ENCODE measurements around the gene NPFF. TPM values are rescaled to one million over a fixed set of nuclear protein-coding genes. Genes with fewer than 3 reads are reported as not detected.

Gene NPFF
- total RNA-seq, 1 donor from 2014 or later: not detected

DNA sequence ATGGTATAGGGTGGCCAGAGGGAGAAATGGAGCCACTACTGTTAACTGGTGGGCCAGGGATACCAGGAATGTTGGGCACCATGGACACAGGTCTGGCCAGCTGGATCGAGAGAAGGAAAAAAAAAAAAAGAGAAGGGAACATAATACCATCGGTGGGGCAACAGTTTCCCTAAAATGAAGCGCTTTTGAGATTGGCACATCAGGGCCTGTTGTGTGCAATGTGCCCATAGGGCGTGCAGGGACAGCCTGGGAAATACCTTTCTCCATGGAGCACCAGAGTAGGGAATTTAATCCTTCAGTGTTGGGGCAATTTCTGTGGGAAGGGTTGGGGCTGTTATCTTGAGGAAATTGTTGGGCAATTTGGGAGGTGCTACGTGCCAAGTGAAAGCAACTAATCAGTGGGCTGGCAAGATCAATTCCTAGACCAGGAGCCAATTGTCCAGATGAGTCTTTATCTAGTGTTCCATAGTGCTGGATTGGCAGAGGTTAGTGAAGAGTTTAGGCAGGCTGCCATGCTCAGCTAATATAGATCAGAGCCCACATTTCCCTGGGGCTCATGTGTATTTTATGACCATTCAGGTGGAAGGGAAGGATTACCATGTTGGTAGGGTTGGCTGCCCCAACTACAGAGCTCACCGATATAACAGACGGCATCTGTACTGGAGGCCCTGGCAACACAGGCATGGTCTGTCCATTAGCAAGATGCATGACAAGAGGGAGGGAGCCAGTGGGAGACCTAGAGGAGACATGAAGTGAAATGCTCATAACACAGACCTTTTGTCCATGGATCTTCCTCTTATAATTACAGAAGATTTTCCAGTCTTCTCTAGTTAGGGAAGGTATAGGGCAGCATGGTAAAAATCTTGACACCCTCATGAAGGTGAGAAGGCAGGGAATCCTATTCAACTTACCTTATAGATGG is 25.5 kb upstream of the NPFF start:
- no peak for TF ChIP-seq POLR2AphosphoS5 (IDR thresholded peaks at IDR 0.05; ENCODE audit: insufficient read depth in 1 of 2, low read depth in 1 of 2)
- TF ChIP-seq, protein P1, sequence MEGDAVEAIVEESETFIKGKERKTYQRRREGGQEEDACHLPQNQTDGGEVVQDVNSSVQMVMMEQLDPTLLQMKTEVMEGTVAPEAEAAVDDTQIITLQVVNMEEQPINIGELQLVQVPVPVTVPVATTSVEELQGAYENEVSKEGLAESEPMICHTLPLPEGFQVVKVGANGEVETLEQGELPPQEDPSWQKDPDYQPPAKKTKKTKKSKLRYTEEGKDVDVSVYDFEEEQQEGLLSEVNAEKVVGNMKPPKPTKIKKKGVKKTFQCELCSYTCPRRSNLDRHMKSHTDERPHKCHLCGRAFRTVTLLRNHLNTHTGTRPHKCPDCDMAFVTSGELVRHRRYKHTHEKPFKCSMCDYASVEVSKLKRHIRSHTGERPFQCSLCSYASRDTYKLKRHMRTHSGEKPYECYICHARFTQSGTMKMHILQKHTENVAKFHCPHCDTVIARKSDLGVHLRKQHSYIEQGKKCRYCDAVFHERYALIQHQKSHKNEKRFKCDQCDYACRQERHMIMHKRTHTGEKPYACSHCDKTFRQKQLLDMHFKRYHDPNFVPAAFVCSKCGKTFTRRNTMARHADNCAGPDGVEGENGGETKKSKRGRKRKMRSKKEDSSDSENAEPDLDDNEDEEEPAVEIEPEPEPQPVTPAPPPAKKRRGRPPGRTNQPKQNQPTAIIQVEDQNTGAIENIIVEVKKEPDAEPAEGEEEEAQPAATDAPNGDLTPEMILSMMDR (IDR thresholded peaks at IDR 0.05): no peak
- TF ChIP-seq POLR2A (IDR thresholded peaks at IDR 0.05): no peak
- Histone ChIP-seq H3K27ac (no peak overlapping the region), H3K36me3 (peaks cover 0 to 82% of the 10 kb centered on the region in 2 donors), H3K4me1 (no peaks in the 10 kb centered on the region), H3K4me3 (no peak overlapping the region), H3K9me3 (no peaks in the 10 kb centered on the region), H3K27me3 (no peaks in the 10 kb centered on the region)
- intact Hi-C loops (cut with DNase I): no loop called here
- DNase-seq (ENCODE audit: extremely low spot score in 2 of 2): no peak

DNA sequence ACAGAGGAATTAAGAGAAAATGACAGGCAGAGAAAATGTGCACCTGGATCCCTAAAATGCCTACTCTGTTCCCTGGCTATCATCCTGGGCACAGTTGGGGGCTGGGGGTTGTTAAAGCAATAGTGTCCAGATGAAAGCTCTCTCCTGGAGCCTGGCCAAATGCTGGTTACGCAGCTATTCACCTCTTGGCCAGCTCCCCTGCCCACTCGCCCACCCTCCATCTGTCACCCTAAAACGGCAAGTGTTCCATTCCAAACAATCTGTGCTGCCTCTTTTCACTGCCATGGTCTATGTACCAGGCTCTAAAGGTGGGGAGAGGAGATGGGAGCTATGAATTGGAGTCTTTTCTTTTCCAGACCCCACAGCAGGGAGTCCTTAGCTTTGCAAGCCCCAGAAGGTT is 24.7 kb upstream of the NPFF start:
- H3K4me1 ChIP-seq: no peaks in the 10 kb centered on the region
- peaks cover 0 to 89% of the 10 kb centered on the region in 2 donors for H3K36me3 ChIP-seq
- H3K27me3 ChIP-seq: no peaks in the 10 kb centered on the region
- no peak for DNase-seq (ENCODE audit: extremely low spot score in 2 of 2)
- H3K4me3 ChIP-seq: no peak overlapping the region
- intact Hi-C loops (cut with DNase I): no loop called here
- H3K9me3 ChIP-seq: no peaks in the 10 kb centered on the region
- H3K27ac ChIP-seq: no peak overlapping the region
- no peak for TF ChIP-seq POLR2A (IDR thresholded peaks at IDR 0.05)
- no peak for TF ChIP-seq POLR2AphosphoS5 (IDR thresholded peaks at IDR 0.05; ENCODE audit: insufficient read depth in 1 of 2, low read depth in 1 of 2)
- TF ChIP-seq, protein P1 (IDR thresholded peaks at IDR 0.05): no peak

DNA sequence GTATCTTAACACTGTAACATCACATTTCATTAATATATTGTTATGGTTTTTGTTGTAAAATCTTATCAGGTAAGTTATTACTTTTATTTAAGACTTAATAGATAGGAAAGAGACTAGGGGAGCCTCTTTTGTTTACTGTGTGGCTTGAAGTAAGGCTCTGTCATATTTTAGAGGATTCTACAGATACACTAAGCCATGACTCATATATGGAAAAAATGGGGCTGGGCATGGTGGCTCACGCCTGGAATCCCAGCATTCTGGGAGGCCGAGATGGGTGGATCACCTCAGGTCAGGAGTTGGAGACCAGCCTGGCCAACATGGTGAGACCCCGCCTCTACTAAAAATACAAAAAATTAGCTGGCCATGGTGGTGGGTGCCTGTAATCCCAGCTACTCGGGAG is 23.6 kb upstream of the NPFF start:
- no peak for TF ChIP-seq POLR2AphosphoS5 (IDR thresholded peaks at IDR 0.05; ENCODE audit: insufficient read depth in 1 of 2, low read depth in 1 of 2)
- TF ChIP-seq POLR2A (IDR thresholded peaks at IDR 0.05): no peak
- TF ChIP-seq, protein P1 (IDR thresholded peaks at IDR 0.05): no peak
- H3K9me3 ChIP-seq: no peaks in the 10 kb centered on the region
- no peak for DNase-seq (ENCODE audit: extremely low spot score in 2 of 2)
- no peak overlapping the region for H3K27ac ChIP-seq
- intact Hi-C loops (cut with DNase I): no loop called here
- no peaks in the 10 kb centered on the region for H3K27me3 ChIP-seq
- no peaks in the 10 kb centered on the region for H3K4me1 ChIP-seq
- no peak overlapping the region for H3K4me3 ChIP-seq
- H3K36me3 ChIP-seq: peaks cover 0 to 87% of the 10 kb centered on the region in 2 donors

DNA sequence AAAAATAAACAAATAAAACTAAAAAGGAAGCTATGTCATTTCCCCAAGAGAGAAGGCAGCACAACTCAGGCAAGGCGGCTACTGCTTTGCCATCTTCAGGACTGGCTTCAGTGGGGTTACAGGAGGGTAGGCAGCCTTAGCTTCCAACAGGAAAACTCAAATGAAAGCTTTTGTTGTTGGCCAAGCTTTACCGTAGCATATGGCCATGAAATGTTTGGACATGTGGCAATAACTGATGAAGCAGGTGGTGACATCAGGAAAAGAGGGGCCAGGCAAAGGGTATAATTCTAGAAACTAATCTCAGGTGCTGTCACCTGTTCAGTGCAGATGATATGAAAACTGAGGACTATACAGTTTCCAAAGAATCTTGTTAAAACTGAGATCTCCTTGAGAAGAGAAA is 22.8 kb upstream of the NPFF start:
- peaks cover 0 to 80% of the 10 kb centered on the region in 2 donors for H3K36me3 ChIP-seq
- no peak overlapping the region for H3K4me3 ChIP-seq
- no peak overlapping the region for H3K27ac ChIP-seq
- H3K9me3 ChIP-seq: no peaks in the 10 kb centered on the region
- no peaks in the 10 kb centered on the region for H3K27me3 ChIP-seq
- no peak for DNase-seq (ENCODE audit: extremely low spot score in 2 of 2)
- intact Hi-C loops (cut with DNase I): no loop called here
- no peaks in the 10 kb centered on the region for H3K4me1 ChIP-seq
- TF ChIP-seq POLR2A (IDR thresholded peaks at IDR 0.05) (no peak), POLR2AphosphoS5 (IDR thresholded peaks at IDR 0.05; ENCODE audit: insufficient read depth in 1 of 2, low read depth in 1 of 2) (no peak)
- TF ChIP-seq, protein P1 (IDR thresholded peaks at IDR 0.05): no peak

DNA sequence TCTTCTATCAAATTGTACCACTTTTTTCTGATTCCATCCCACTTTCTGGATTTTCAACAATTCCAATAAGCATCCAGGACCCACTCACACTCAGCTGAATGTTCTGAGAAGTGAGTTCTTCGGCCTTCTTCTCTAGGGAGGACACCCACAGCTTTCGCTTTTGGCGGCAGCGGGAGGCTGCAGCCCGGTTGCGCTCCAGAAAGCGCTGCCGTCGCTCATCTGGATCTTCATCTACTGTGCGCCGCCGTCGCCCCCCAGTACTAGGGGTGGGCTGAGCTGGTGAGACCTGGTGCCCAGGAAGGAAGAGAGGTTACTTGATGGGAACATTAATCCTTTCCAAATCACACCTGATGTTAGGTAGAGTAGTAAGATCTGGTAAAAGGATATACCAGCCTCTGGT is 17.2 kb upstream of the NPFF start:
- TF ChIP-seq, protein P1 (IDR thresholded peaks at IDR 0.05): no peak
- TF ChIP-seq POLR2AphosphoS5 (IDR thresholded peaks at IDR 0.05; ENCODE audit: insufficient read depth in 1 of 2, low read depth in 1 of 2) (no peak), POLR2A (IDR thresholded peaks at IDR 0.05) (no peak)
- H3K9me3 ChIP-seq: no peaks in the 10 kb centered on the region
- intact Hi-C loops (cut with DNase I): no loop called here
- H3K4me1 ChIP-seq: no peaks in the 10 kb centered on the region
- H3K36me3 ChIP-seq: peaks cover 0 to 75% of the 10 kb centered on the region in 2 donors
- H3K4me3 ChIP-seq: no peak overlapping the region
- no peak overlapping the region for H3K27ac ChIP-seq
- DNase-seq (ENCODE audit: extremely low spot score in 2 of 2): no peak
- H3K27me3 ChIP-seq: no peaks in the 10 kb centered on the region
